Mammary epithelial cell (primary cell): ENCODE measurements around the gene USP40.

ENCODE experiments used
- CTCF ChIP-seq, 2 donors: IDR thresholded peaks in 1 of 2; conservative IDR thresholded peaks in 1 of 2; 2 replicates each; pipeline ENCODE4 v1.5.1; 2011 to 2012; ENCODE audit warnings: inconsistent platforms in 2 of 2, low read length in 2 of 2, mild to moderate bottlenecking in 2 of 2, control low read depth in 1 of 2, low read depth in 1 of 2; ENCODE audit not compliant: insufficient read depth in 1 of 2; ENCODE audit errors: extremely low read depth in 1 of 2
- EZH2 ChIP-seq: IDR thresholded peaks from 2 replicates; pipeline ENCODE4 v1.6.1; 2012; ENCODE audit warnings: low read length, inconsistent platforms, borderline replicate concordance

GRCh38 chr2:233497692-233498091, 68.9 kb downstream of the USP40 start:
- no peak for TF ChIP-seq CTCF (conservative IDR thresholded peaks at IDR 0.05 in 1 of 2, IDR thresholded peaks at IDR 0.05 in 1 of 2; ENCODE audit: extremely low read depth in 1 of 2, insufficient read depth in 1 of 2, low read depth in 1 of 2, low read length in 2 of 2)
- no peak for TF ChIP-seq EZH2
